Measurements from ENCODE around the gene ATRX. TPM values are rescaled to one million over a fixed set of nuclear protein-coding genes. Genes with fewer than 3 reads are reported as not detected.

The ATRX gene
- total and polyA plus RNA-seq, 2 donors (not counting 1 experiment from before 2014, with no cell fraction given), result 19.3 to 173 TPM

GRCh38 chrX:77749695-77750094 is 36.3 kb downstream of the ATRX start:
- no peaks in the 10 kb centered on the region for H3K27me3 Mint-ChIP-seq
- DNase-seq (no peak), ATAC-seq (ENCODE audit: low read depth) (no peak)
- Histone ChIP-seq H3K27ac (ENCODE audit: low read length in 2 of 2) (no peak overlapping the region), H3K79me2 (ENCODE audit: control insufficient read depth, insufficient read depth, low read length) (peaks cover 86% of the 10 kb centered on the region), H3K27me3 (replicated peaks in 1 of 4; ENCODE audit: control extremely low read depth in 1 of 4, control insufficient read depth in 3 of 4, insufficient read depth in 4 of 4, low read length in 3 of 4) (no peaks in the 10 kb centered on the region), H3K4me3 (ENCODE audit: control extremely low read depth in 1 of 5, extremely low read depth in 1 of 5, insufficient read depth in 1 of 5, low read depth in 2 of 5, low read length in 4 of 5) (no peak overlapping the region), H3K9ac (ENCODE audit: low read length) (no peak overlapping the region), H2AFZ (ENCODE audit: insufficient read depth, low read depth, low read length, poor library complexity, severe bottlenecking) (no peak overlapping the region), H3K9me3 (ENCODE audit: control extremely low read depth in 1 of 3, control insufficient read depth in 2 of 3, insufficient read depth in 1 of 3, low read length in 2 of 3) (no peaks in the 10 kb centered on the region), H4K20me1 (ENCODE audit: control insufficient read depth, insufficient read depth, low read length, poor library complexity, severe bottlenecking) (peaks cover 2% of the 10 kb centered on the region), H3K36me3 (replicated peaks in 1 of 2; ENCODE audit: control extremely low read depth in 1 of 2, control insufficient read depth in 1 of 2, extremely low read depth in 1 of 2, insufficient read depth in 2 of 2, low read length in 1 of 2) (no peaks in the 10 kb centered on the region), H3K4me2 (replicated peaks; ENCODE audit: low read depth, low read length, poor library complexity, severe bottlenecking) (no peak overlapping the region), H3K4me1 (ENCODE audit: control insufficient read depth in 2 of 2, insufficient read depth in 2 of 2, low read length in 2 of 2) (peaks cover under 1 to 3% of the 10 kb centered on the region in 2 donors)
- H3K4me1 Mint-ChIP-seq, result peaks cover 38% of the 10 kb centered on the region
- CTCF ChIA-PET, result no interaction called here
- no peak overlapping the region for H3K4me3 Mint-ChIP-seq
- TF ChIP-seq CTCF (IDR thresholded peaks at IDR 0.05) (no peak), EZH2 (IDR thresholded peaks at IDR 0.05; ENCODE audit: borderline replicate concordance, insufficient read depth, low read depth, low read length, poor library complexity, severe bottlenecking) (no peak)
- POLR2A ChIA-PET, result no interaction called here
- 100% methylated on average over 5 of the region's 5 CpGs for WGBS (ENCODE audit: insufficient coverage)
- H3K9me3 Mint-ChIP-seq (ENCODE audit: insufficient read depth), result no peaks in the 10 kb centered on the region
- intact Hi-C loops (cut with micrococcal nuclease), result no loop called here
- no peak overlapping the region for H3K27ac Mint-ChIP-seq

DNA sequence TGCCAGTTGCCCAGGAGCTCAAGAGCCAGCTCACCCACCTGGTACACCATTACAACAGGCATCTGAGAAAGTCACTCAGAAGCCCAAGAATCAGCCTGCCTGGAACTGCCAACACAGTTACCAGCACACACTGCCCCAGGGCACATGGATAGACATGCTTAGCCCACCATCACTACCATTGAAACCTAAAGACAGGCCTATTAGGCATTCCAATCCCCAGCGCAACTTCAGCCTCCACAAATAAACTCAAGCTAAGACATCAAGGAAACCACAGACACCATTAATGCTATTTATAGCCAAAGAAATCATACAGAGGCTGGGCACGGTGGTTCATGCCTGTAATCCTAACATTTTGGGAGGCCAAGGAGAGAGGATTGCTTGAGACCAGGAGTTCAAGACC is 42.3 kb downstream of the ATRX start:
- WGBS (ENCODE audit: insufficient coverage), result no CpG with 5 or more reads among the region's 2 CpGs
- H3K27ac Mint-ChIP-seq, result peak overlapping the region; percentile 80
- no peaks in the 10 kb centered on the region for H3K9me3 Mint-ChIP-seq (ENCODE audit: insufficient read depth)

More for the DNA sequence above, 42.3 kb downstream of the ATRX start:
- Histone ChIP-seq H3K27me3 (replicated peaks in 1 of 4; ENCODE audit: control extremely low read depth in 1 of 4, control insufficient read depth in 3 of 4, insufficient read depth in 4 of 4, low read length in 3 of 4) (no peaks in the 10 kb centered on the region), H3K4me3 (ENCODE audit: control extremely low read depth in 1 of 5, extremely low read depth in 1 of 5, insufficient read depth in 1 of 5, low read depth in 2 of 5, low read length in 4 of 5) (peak overlapping the region in 1 of 5 experiments; percentile 9), H3K9ac (ENCODE audit: low read length) (no peak overlapping the region), H4K20me1 (ENCODE audit: control insufficient read depth, insufficient read depth, low read length, poor library complexity, severe bottlenecking) (peaks cover 11% of the 10 kb centered on the region), H2AFZ (ENCODE audit: insufficient read depth, low read depth, low read length, poor library complexity, severe bottlenecking) (no peak overlapping the region), H3K27ac (ENCODE audit: low read length in 2 of 2) (peak overlapping the region; percentile 12 to 45), H3K79me2 (ENCODE audit: control insufficient read depth, insufficient read depth, low read length) (peaks cover 81% of the 10 kb centered on the region), H3K4me1 (ENCODE audit: control insufficient read depth in 2 of 2, insufficient read depth in 2 of 2, low read length in 2 of 2) (peaks cover 13 to 17% of the 10 kb centered on the region in 2 donors), H3K9me3 (ENCODE audit: control extremely low read depth in 1 of 3, control insufficient read depth in 2 of 3, insufficient read depth in 1 of 3, low read length in 2 of 3) (no peaks in the 10 kb centered on the region), H3K4me2 (replicated peaks; ENCODE audit: low read depth, low read length, poor library complexity, severe bottlenecking) (no peak overlapping the region), H3K36me3 (replicated peaks in 1 of 2; ENCODE audit: control extremely low read depth in 1 of 2, control insufficient read depth in 1 of 2, extremely low read depth in 1 of 2, insufficient read depth in 2 of 2, low read length in 1 of 2) (no peaks in the 10 kb centered on the region)
- Mint-ChIP-seq H3K4me1 (peaks cover 59% of the 10 kb centered on the region), H3K27me3 (no peaks in the 10 kb centered on the region), H3K4me3 (peak overlapping the region; percentile 60)
- ChIA-PET POLR2A (no interaction called here), CTCF (no interaction called here)
- DNase-seq (no peak), ATAC-seq (ENCODE audit: low read depth) (no peak)
- intact Hi-C loops (cut with micrococcal nuclease), result no loop called here
- TF ChIP-seq CTCF (IDR thresholded peaks at IDR 0.05) (no peak), EZH2 (IDR thresholded peaks at IDR 0.05; ENCODE audit: borderline replicate concordance, insufficient read depth, low read depth, low read length, poor library complexity, severe bottlenecking) (no peak)

All from B cell (primary cell).